GM13977 (cell line): ENCODE measurements around the gene FSIP1.

Experiments
- DNase-seq: peaks from one replicate; pipeline ENCODE4 v3.0.0; 2012; ENCODE audit warnings: low spot score
- in situ Hi-C: fragments of 300-500 bp; cut with MboI; formaldehyde crosslinking; loops from one replicate; pipeline ENCODE4 v1.12.0; 2022; ENCODE audit warnings: low sequenced_read_pairs, low pct_unique_long_range_greater_than_20kb, mixed read lengths, inconsistent platforms; ENCODE audit not compliant: unreplicated experiment
- TF ChIP-seq, protein P1 (sequence below): IDR thresholded peaks from 2 replicates; pipeline ENCODE4 v1.5.1; 2012; ENCODE audit warnings: mild to moderate bottlenecking, control low read depth; ENCODE audit not compliant: insufficient read depth; ENCODE audit errors: extremely low read depth, missing control alignments

Gene FSIP1

DNA sequence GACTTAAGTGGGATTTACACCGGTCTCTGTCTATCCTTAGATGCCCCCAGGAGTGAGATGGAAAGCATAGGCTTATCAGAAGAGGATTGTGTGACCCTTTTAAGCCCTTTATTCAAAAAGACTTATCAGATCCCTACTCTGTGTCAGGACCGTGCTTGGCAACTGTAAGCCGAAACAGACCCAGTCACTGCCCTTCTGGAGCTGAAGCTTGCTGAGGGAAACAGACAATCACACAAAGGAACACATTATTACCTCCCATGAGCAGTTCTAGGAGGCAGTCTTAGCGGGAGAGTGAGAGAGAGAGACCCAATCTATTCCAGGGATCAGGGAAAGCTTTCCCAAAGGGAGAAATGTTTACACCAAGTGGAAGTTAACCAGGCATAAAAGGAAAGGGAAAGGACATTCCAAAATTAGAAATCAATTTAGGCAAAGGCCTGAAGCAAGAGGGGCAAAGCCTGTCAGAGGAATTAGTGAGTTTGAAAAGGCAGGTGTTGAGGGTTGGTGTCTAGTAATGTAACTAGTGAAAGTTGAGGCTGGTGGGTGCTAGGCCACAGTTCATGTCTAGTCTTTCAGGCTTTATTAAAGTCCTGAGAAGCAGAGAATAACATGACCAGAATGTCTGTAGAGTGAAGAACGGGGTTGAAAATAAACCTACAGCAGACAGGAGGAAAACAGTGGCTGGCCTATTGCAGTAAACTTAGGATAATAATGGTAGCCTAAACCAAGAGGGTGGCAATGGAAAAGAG lies 115.1 kb downstream of the FSIP1 start:
- no peak for DNase-seq
- in situ Hi-C loops: no loop called here
- TF ChIP-seq, protein P1, sequence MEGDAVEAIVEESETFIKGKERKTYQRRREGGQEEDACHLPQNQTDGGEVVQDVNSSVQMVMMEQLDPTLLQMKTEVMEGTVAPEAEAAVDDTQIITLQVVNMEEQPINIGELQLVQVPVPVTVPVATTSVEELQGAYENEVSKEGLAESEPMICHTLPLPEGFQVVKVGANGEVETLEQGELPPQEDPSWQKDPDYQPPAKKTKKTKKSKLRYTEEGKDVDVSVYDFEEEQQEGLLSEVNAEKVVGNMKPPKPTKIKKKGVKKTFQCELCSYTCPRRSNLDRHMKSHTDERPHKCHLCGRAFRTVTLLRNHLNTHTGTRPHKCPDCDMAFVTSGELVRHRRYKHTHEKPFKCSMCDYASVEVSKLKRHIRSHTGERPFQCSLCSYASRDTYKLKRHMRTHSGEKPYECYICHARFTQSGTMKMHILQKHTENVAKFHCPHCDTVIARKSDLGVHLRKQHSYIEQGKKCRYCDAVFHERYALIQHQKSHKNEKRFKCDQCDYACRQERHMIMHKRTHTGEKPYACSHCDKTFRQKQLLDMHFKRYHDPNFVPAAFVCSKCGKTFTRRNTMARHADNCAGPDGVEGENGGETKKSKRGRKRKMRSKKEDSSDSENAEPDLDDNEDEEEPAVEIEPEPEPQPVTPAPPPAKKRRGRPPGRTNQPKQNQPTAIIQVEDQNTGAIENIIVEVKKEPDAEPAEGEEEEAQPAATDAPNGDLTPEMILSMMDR: no peak

DNA sequence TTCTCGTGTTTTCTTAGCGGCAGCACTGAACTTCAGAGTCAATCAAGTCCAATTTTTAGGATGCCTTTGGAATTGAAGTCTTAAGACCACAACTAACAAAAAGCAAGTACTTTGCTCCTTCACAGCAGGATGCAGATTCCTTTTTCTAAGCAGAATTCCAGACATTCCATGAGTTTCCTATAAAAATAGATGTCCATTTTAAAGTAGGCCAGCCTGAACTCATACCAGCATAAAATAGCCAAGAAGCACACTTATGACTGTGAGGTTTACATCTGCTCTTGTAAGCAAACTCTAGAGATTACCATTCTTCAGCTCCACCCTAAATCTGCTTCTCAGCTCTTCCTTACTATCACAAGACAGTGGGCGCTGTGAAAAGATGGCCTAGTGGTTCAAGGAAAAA lies 116.0 kb downstream of the FSIP1 start:
- TF ChIP-seq, protein P1: no peak
- in situ Hi-C loops: no loop called here
- DNase-seq: no peak

DNA sequence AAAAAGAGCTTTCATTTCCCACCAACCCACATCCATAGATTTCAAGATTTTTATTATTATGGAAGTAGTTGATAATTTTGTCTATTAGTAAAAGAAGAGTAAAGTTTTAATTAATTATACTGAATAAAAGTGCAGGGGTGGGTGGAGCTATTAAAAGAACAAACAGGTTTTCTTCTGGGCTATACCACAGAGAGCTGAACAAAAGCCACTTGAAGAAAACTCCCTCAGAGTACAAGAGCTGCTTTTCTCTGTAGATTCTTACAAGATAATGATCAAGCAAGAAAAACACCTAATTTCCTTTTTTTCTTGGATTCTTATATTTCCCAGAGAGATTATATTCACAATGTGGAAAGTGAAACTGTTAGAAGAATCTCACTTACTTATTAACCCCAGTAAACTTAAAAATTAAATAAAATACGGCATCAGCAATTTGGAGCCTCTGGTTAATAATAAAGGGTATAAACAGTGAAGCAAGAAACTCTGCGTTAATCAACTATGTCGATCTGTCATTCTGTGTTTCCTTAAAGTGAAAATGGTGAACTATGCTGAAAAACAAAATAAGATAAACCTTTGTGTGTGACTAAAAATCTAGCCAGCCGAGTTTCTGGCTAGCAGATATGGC lies 116.9 kb downstream of the FSIP1 start:
- in situ Hi-C loops: no loop called here
- no peak for DNase-seq
- TF ChIP-seq, protein P1: no peak

DNA sequence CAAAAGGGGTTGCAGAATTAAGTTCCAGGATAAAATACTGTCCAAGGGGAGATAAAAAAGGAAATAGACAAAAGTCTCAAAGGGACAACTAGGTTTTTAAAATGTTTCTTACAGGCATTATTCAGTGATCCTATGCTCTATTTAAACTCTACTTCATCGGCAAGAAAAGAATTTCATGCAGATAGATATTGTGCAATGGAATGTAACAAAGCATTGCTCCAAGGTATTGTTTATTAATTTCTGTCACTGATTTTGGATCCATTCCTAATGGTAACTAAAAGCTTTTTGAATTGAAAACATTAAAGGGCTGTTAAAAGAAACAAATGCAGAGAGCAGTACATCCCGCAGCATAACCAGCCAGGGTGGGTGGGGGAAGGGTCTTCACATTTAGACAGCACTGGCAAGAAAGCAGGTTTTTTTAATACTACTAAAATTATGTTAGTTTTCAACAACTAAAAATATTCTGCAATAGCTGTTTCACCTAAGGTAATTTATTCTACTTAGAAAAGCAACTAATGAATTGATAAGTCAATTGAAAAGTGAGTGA lies 118.9 kb downstream of the FSIP1 start:
- in situ Hi-C loops: no loop called here
- no peak for DNase-seq
- TF ChIP-seq, protein P1: no peak

DNA sequence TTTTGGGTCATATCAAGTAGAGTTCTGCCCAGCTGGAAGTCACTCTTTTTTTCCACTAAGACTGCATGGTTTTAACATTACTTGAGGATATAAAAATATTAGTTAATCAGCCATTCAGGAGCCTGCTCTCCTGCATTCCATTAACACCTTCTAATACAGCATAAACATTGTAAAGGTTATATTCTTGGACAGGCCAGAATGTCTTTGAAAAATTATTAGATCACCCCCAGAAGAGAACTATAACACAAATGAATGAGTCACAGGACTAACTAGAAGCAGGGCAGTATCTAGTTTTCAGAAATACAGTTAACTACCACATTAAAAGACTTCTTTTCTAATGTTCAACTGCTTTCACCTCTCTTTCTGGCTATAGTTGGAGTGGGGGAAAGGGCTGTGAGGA lies 120.9 kb downstream of the FSIP1 start:
- in situ Hi-C loops: no loop called here
- no peak for DNase-seq
- TF ChIP-seq, protein P1: no peak

DNA sequence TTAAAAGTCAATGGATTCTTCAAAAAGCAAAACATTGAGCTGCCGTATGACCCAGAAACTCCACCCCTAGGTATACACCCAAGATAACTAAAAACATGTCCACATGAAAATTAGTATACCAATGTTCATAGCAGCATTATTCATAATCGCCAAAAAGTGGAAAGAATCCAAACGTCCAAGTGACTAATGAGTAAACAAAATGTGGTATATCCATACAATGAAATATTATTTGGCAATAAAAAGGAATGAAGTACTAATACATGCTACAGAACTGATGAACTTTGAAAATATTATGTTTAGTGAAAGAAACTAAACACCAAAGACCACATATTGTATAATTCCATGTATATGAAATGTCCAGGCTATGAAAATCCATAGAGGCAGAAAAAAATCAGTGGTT lies 123.9 kb downstream of the FSIP1 start:
- in situ Hi-C loops: no loop called here
- TF ChIP-seq, protein P1: no peak
- no peak for DNase-seq
